GM12875 (cell line): Measurements from ENCODE around the gene C12orf60.

Experiments
- H3K4me3 ChIP-seq: one replicate; pipeline ENCODE4 v1.5.1; 2011; ENCODE audit warnings: low read depth, low read length, control low read depth
- TF ChIP-seq, protein P1 (sequence below): IDR thresholded peaks from 2 replicates; pipeline ENCODE4 v1.5.1; 2011; ENCODE audit warnings: low read depth, mild to moderate bottlenecking, control low read depth, inconsistent platforms, low read length, moderate library complexity, borderline replicate concordance; ENCODE audit not compliant: insufficient read depth

C12orf60 gene

DNA sequence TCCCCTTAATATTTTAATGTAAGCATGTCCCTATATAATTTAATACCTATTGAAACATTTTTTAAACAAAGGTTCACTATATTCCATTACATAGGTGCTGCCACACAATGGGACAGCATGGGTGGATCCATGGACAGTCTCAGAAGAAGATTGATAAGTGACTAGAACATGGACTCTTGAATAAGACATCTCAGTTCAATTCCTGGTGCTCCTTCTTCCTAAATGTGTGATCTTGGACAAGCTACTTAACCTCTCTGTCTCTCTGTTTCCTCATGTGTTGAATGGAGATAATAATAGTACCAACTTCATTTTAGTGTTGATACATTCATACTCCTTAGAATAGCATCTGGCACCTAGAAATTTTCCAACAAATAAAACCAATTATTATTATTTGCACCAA, 40.9 kb downstream of the C12orf60 start:
- no peak overlapping the region for H3K4me3 ChIP-seq

DNA sequence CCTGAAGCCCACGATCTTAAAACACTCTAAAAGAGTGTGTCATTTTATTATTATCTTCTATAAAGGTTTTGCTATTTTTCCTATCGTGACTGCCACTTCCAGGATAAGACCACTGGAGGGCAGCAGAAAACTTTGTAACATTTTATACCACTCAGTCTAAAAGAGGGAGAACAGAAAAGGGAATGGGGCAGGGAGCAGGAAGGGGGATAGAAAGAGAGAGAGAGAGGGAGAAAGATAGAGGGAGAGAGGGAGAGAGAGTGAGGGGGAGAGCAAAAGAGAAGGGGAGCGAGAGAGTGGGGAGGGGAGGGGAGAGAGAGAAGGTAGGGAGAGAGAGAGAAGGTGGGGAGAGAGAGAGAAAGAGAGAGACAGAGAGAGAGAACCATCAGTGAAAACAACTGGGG, 41.9 kb downstream of the C12orf60 start:
- TF ChIP-seq, protein P1, sequence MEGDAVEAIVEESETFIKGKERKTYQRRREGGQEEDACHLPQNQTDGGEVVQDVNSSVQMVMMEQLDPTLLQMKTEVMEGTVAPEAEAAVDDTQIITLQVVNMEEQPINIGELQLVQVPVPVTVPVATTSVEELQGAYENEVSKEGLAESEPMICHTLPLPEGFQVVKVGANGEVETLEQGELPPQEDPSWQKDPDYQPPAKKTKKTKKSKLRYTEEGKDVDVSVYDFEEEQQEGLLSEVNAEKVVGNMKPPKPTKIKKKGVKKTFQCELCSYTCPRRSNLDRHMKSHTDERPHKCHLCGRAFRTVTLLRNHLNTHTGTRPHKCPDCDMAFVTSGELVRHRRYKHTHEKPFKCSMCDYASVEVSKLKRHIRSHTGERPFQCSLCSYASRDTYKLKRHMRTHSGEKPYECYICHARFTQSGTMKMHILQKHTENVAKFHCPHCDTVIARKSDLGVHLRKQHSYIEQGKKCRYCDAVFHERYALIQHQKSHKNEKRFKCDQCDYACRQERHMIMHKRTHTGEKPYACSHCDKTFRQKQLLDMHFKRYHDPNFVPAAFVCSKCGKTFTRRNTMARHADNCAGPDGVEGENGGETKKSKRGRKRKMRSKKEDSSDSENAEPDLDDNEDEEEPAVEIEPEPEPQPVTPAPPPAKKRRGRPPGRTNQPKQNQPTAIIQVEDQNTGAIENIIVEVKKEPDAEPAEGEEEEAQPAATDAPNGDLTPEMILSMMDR: peak; percentile 35; the same call in 1 of the 2 replicates

More for the DNA sequence above, 40.9 kb downstream of the C12orf60 start:
- TF ChIP-seq, protein P1: no peak

DNA sequence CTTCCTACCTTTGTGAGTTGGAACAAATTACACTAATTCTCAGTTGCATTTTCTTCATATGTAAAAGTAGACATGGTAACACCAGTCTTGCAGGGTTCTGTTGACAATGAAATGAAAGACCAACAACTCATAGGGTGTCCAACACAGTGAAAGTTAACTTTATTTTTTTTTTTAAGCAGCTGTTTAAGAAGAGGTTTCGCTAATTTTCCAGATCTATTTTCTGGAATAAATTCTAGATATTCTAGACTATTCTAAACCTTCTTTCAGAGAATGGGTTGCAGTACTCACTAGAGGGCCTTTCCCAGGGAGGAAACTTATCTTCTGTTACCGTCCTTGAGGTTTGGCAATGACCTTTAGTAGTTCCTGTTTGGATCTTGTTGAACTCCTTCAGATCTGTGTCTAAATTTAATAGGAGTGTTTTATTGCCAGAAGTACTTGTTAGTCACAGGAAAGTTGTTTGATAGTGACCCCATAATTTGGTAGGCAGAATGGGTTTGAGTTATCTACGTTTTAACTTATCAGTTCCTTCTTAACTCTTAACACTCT, 42.6 kb downstream of the C12orf60 start:
- TF ChIP-seq, protein P1: no peak
- no peak overlapping the region for H3K4me3 ChIP-seq

More for the DNA sequence above, 41.9 kb downstream of the C12orf60 start:
- H3K4me3 ChIP-seq: no peak overlapping the region

DNA sequence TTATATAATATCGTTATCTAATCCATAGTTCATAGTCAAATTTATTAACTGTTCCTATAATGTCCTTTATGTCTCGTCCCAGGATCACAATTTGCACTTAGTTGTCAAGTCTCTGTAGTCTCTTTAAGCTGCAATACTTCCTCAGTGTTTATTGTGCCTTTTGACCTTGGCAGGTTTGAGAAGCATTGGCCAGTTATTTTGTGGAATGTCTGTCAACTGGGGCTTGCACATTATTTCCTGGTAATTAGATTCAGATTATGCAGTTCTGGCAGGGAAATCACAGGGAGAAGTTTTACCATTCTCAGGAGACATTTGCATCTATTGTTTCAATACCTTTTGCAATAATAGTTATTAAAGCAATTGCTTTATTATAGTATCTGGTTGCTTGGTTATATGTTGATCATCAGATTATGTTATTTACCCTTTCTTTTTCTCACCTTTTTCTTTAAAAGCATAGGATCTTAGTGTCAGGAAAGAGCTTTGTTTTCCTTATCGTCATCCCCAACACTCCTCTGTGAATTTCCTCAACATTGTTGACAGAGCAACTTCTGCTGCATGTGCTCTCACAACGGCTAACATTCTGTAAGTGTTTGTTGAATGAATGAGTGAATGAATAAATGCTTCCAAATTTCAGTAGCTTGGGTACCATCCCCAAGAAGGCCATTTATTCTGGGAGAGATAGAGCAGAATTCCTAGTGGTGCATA, 43.6 kb downstream of the C12orf60 start:
- H3K4me3 ChIP-seq: no peak overlapping the region
- TF ChIP-seq, protein P1: no peak

DNA sequence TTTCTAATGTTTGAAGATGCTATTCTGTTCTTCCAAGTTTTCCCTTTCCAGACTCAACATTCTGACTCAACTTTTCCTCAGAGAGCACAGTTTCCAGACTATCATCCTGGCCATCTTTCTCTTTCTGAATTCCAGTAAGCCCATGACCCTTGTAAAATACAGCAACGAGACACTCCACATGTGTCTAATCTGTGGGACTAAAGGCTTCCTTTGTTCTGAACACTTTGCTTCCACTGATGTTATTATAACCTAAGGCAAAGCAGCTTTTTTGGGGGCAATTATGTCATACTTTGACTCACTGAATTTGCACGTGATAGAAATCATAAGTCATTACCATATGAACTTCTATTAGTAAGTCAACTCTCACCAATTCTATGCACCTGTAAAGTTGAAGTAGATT, 46.2 kb downstream of the C12orf60 start:
- TF ChIP-seq, protein P1: no peak
- H3K4me3 ChIP-seq: no peak overlapping the region

DNA sequence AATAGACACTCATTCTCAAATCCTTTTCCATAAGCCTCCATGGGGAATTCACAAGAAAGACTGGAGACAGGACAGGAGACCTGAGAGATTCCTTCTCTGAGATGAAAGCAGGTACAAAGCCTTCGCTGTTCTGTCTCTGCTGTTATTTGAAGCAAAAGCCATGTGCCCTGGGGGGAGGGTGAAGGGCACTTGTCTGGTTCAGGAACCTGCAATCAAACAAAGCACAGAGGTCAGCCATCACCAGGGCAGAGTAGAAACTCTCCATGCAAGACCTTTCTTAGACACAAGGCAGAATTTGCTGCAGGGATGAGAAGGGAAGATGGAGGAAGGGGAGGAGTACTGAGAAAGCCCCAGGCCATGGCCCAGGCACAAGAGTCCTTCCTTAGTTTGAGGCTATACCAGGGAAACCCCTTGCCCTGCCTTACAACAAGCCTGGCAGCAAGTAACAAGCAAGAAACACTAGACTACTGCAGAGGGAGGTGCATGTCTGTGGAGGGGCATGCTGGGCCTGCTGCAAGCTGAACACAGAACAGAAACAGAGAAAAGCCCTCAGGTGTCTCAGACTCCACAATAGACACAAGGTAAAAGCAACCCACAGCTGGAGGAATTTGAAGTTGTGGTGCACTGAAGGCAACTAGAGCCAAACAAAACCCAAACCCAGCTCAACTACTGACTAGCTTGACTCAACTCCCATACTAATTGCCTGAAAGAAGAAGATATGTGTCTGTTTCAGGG, 47.6 kb downstream of the C12orf60 start:
- H3K4me3 ChIP-seq: no peak overlapping the region
- TF ChIP-seq, protein P1: no peak
